GM06990 (cell line): Measurements from ENCODE around the gene HNRNPL.
"Not testable (repeated sequence)": the region's sequence is repeated elsewhere in the genome, so short reads cannot be mapped to it uniquely, and the experiment has no call there.

Experiments
- DNase-seq: peaks from one replicate; pipeline ENCODE4 v3.0.0-alpha.2; 2011; ENCODE audit not compliant: insufficient read length; ENCODE audit errors: extremely low read depth
- H3K27me3 ChIP-seq: replicated peaks from 2 replicates; pipeline ENCODE4 v1.6.0; 2011; ENCODE audit warnings: low read length; ENCODE audit not compliant: control insufficient read depth, insufficient read depth
- H3K36me3 ChIP-seq: 2 replicates; pipeline ENCODE4 v1.5.1; 2011; ENCODE audit warnings: low read length; ENCODE audit not compliant: control insufficient read depth, insufficient read depth
- H3K4me3 ChIP-seq: replicated peaks from 2 replicates; pipeline ENCODE4 v1.5.1; 2011; ENCODE audit warnings: low read depth, mild to moderate bottlenecking, control low read depth, low read length
- CTCF ChIP-seq: IDR thresholded peaks from 2 replicates; pipeline ENCODE4 v1.5.1; 2011; ENCODE audit warnings: low read length, control low read depth, mild to moderate bottlenecking, inconsistent platforms; ENCODE audit not compliant: insufficient read depth, poor library complexity, severe bottlenecking

Gene HNRNPL

GRCh38 chr19:38812009-38812840 lies 37.6 kb downstream of the HNRNPL start:
- no peak for DNase-seq
- Histone ChIP-seq H3K27me3 (no peaks in the 10 kb centered on the region), H3K36me3 (peaks cover 8% of the 10 kb centered on the region), H3K4me3 (no peak overlapping the region)
- TF ChIP-seq CTCF, result no peak

- no peak for DNase-seq
- no peaks in the 10 kb centered on the region for H3K27me3 ChIP-seq
- H3K4me3 ChIP-seq, result no peak overlapping the region
- TF ChIP-seq CTCF, result no peak
- no peaks in the 10 kb centered on the region for H3K36me3 ChIP-seq
Measured at GRCh38 chr19:38809592-38810252, 40.1 kb downstream of the HNRNPL start.

GRCh38 chr19:38808741-38809140 lies 41.0 kb downstream of the HNRNPL start:
- H3K4me3 ChIP-seq, result no peak overlapping the region
- no peaks in the 10 kb centered on the region for H3K27me3 ChIP-seq
- no peaks in the 10 kb centered on the region for H3K36me3 ChIP-seq
- DNase-seq, result no peak
- TF ChIP-seq CTCF, result no peak

GRCh38 chr19:38807374-38808098 lies 42.2 kb downstream of the HNRNPL start:
- H3K4me3 ChIP-seq, H3K36me3 ChIP-seq, DNase-seq, H3K27me3 ChIP-seq: not testable (repeated sequence)

GRCh38 chr19:38806371-38806770 lies 43.4 kb downstream of the HNRNPL start:
- no peak for DNase-seq
- no peak for TF ChIP-seq CTCF
- H3K36me3 ChIP-seq, result no peaks in the 10 kb centered on the region
- H3K4me3 ChIP-seq, result no peak overlapping the region
- no peaks in the 10 kb centered on the region for H3K27me3 ChIP-seq

GRCh38 chr19:38805180-38805579 lies 44.6 kb downstream of the HNRNPL start:
- no peaks in the 10 kb centered on the region for H3K36me3 ChIP-seq
- no peak overlapping the region for H3K4me3 ChIP-seq
- DNase-seq, result no peak
- TF ChIP-seq CTCF, result no peak
- no peaks in the 10 kb centered on the region for H3K27me3 ChIP-seq
